B cell (primary cell): ENCODE data around the gene DDHD1. TPM values are rescaled to one million over a fixed set of nuclear protein-coding genes. Genes with fewer than 3 reads are reported as not detected.
A peak's percentile ranks its signal among the peaks of the same experiment; 100 is the strongest.

Experiments
- ATAC-seq: fragments of 200-7000 bp; cut with Tn5 transposase; one replicate; pipeline ENCODE4 v1.10.0; 2021; ENCODE audit warnings: low read depth, mild to moderate bottlenecking, moderate number of reproducible peaks, moderate library complexity
- CTCF ChIA-PET: fragments of 350-600 bp; sonication (Branson Sonifier 250); formaldehyde crosslinking; loops from one replicate; lab custom pipeline; 2021; ENCODE audit warnings: antibody characterized with exemption, inconsistent platforms; lab: Charles Lee
- POLR2A ChIA-PET: fragments of 350-600 bp; sonication (Branson Sonifier 250); formaldehyde crosslinking; loops from one replicate; lab custom pipeline; 2021; ENCODE audit warnings: antibody characterized with exemption; lab: Charles Lee
- DNase-seq: peaks from one replicate; pipeline ENCODE4 v3.0.0; 2013
- H2AFZ ChIP-seq: 2 replicates; pipeline ENCODE4 v1.6.1; 2012; ENCODE audit warnings: mild to moderate bottlenecking, low read depth, low read length; ENCODE audit not compliant: insufficient read depth, poor library complexity, severe bottlenecking
- H3K27ac ChIP-seq, 2 donors: 1 replicate in 1 of 2; 2 replicates in 1 of 2; pipeline ENCODE4 v1.5.1; 2012 to 2013; ENCODE audit warnings: low read length in 2 of 2, mild to moderate bottlenecking in 2 of 2, moderate library complexity in 1 of 2
- H3K27me3 ChIP-seq, 4 experiments: fragments of 200-600 bp in 1 of 4; sonication (generic) in 1 of 4; replicated peaks in 1 of 4; 1 replicate in 2 of 4; 2 replicates in 2 of 4; pipeline versions ENCODE4 v1.6.1 to v1.7.0; 2013 to 2016; ENCODE audit warnings: low read length in 3 of 4, mild to moderate bottlenecking in 2 of 4, mixed read lengths in 1 of 4, moderate library complexity in 1 of 4; ENCODE audit not compliant: insufficient read depth in 4 of 4, control insufficient read depth in 3 of 4; ENCODE audit errors: control extremely low read depth in 1 of 4
- H3K36me3 ChIP-seq, 2 experiments: replicated peaks in 1 of 2; 1 replicate in 1 of 2; 2 replicates in 1 of 2; pipeline versions ENCODE4 v1.6.1 to v1.7.1; 2013; ENCODE audit warnings: low read length in 1 of 2; ENCODE audit not compliant: insufficient read depth in 2 of 2, control insufficient read depth in 1 of 2; ENCODE audit errors: control extremely low read depth in 1 of 2, extremely low read depth in 1 of 2
- H3K4me1 ChIP-seq, 2 donors: fragments of 200-600 bp in 1 of 2; sonication (generic) in 1 of 2; 1 replicate in 1 of 2; 2 replicates in 1 of 2; pipeline versions ENCODE4 v1.5.1 to v1.6.1; 2013 to 2017; ENCODE audit warnings: low read length in 2 of 2; ENCODE audit not compliant: control insufficient read depth in 2 of 2, insufficient read depth in 2 of 2
- H3K4me2 ChIP-seq: replicated peaks from 2 replicates; pipeline ENCODE3; 2012; ENCODE audit warnings: mild to moderate bottlenecking, low read depth, low read length; ENCODE audit not compliant: poor library complexity, severe bottlenecking
- H3K4me3 ChIP-seq, 5 experiments: fragments of 200-600 bp in 1 of 5; sonication (generic) in 1 of 5; 1 replicate in 3 of 5; 2 replicates in 2 of 5; pipeline versions ENCODE4 v1.5.1 to v1.7.0; 2011 to 2016; ENCODE audit warnings: low read length in 4 of 5, mild to moderate bottlenecking in 4 of 5, low read depth in 2 of 5, control low read depth in 1 of 5, moderate library complexity in 1 of 5; ENCODE audit not compliant: insufficient read depth in 1 of 5; ENCODE audit errors: control extremely low read depth in 1 of 5, extremely low read depth in 1 of 5
- H3K79me2 ChIP-seq: fragments of 200-600 bp; sonication (generic); one replicate; pipeline ENCODE4 v1.6.0; 2016; ENCODE audit warnings: low read length; ENCODE audit not compliant: control insufficient read depth, insufficient read depth
- H3K9ac ChIP-seq: fragments of 200-600 bp; sonication (generic); 2 replicates; pipeline ENCODE4 v1.6.1; 2017; ENCODE audit warnings: mild to moderate bottlenecking, low read length, moderate library complexity
- H3K9me3 ChIP-seq, 3 donors: one replicate each; pipeline versions ENCODE4 v1.6.1 to v1.7.1; 2013; ENCODE audit warnings: low read length in 2 of 3; ENCODE audit not compliant: control insufficient read depth in 2 of 3, insufficient read depth in 1 of 3; ENCODE audit errors: control extremely low read depth in 1 of 3
- H4K20me1 ChIP-seq: 2 replicates; pipeline ENCODE4 v1.6.0; 2012; ENCODE audit warnings: mild to moderate bottlenecking, low read length; ENCODE audit not compliant: insufficient read depth, control insufficient read depth, poor library complexity, severe bottlenecking
- H3K27ac Mint-ChIP-seq: one replicate; pipeline ENCODE4 v1.8.0; 2021; ENCODE audit warnings: mixed read lengths
- H3K27me3 Mint-ChIP-seq: one replicate; pipeline ENCODE4 v1.8.0; 2021; ENCODE audit warnings: mixed read lengths
- H3K4me1 Mint-ChIP-seq: one replicate; pipeline ENCODE4 v1.8.0; 2021; ENCODE audit warnings: mixed read lengths
- H3K4me3 Mint-ChIP-seq: one replicate; pipeline ENCODE4 v1.8.0; 2021; ENCODE audit warnings: mixed read lengths
- H3K9me3 Mint-ChIP-seq: one replicate; pipeline ENCODE4 v1.8.0; 2022; ENCODE audit warnings: mixed read lengths; ENCODE audit not compliant: insufficient read depth
- CTCF ChIP-seq: fragments of 200-600 bp; IDR thresholded peaks from one replicate; pipeline ENCODE4 v1.8.0; 2022; ENCODE audit warnings: antibody characterized with exemption, mild to moderate bottlenecking
- EZH2 ChIP-seq: IDR thresholded peaks from 2 replicates; pipeline ENCODE4 v1.6.1; 2012; ENCODE audit warnings: borderline replicate concordance, low read depth, mild to moderate bottlenecking, moderate library complexity, low read length; ENCODE audit not compliant: insufficient read depth, poor library complexity, severe bottlenecking
- WGBS: methylation state at CpG from one replicate; pipeline ENCODE4 v1.1.5; 2013; ENCODE audit warnings: missing lambda C conversion rate; ENCODE audit not compliant: insufficient coverage; 5-methylcytosine and 5-hydroxymethylcytosine counted together
- intact Hi-C: fragments of 100-400 bp; cut with micrococcal nuclease; formaldehyde crosslinking; loops from one replicate; pipeline ENCODE4 v1.10.0; 2022
- polyA plus RNA-seq: library from polyadenylated mRNA; depleted of rRNA; stranded (reverse); fragments of >200 nt; gene quantifications from 2 replicates; pipeline ENCODE4 v1.2.3, GENCODE V29; 2012
- total RNA-seq, 2 donors: library from RNA; stranded (reverse); fragments of 120-200 nt in 1 of 2; gene quantifications; 1 replicate in 1 of 2; 2 replicates in 1 of 2; pipeline versions ENCODE4 v1.2.3 to v1.2.4, GENCODE V29; 2013 to 2022

The DDHD1 gene
- total and polyA plus RNA-seq, 2 donors (not counting 1 experiment from before 2014, with no cell fraction given): 7.1 to 75.4 TPM

- H3K27me3 Mint-ChIP-seq: no peaks in the 10 kb centered on the region
- ATAC-seq: no peak
- no peaks in the 10 kb centered on the region for H3K9me3 Mint-ChIP-seq
- peaks cover 61% of the 10 kb centered on the region for H3K4me1 Mint-ChIP-seq
- H3K4me3 ChIP-seq: no peak overlapping the region
- H3K4me3 Mint-ChIP-seq: peak overlapping the region; percentile 72
- H3K27ac ChIP-seq: no peak overlapping the region
- no peak overlapping the region for H2AFZ ChIP-seq
- no peak overlapping the region for H3K9ac ChIP-seq
- CTCF ChIA-PET: no interaction called here
- peaks cover 34 to 51% of the 10 kb centered on the region in 2 donors for H3K4me1 ChIP-seq
- no peak for TF ChIP-seq EZH2
- no peak for TF ChIP-seq CTCF
- peak overlapping the region; percentile 62 for H3K4me2 ChIP-seq
- no peak overlapping the region for H3K27ac Mint-ChIP-seq
- no peak for DNase-seq
- intact Hi-C loops: no loop called here
- no peaks in the 10 kb centered on the region for H3K27me3 ChIP-seq
- H3K36me3 ChIP-seq: no peaks in the 10 kb centered on the region
- no CpG with 5 or more reads among the region's 2 CpGs for WGBS
- peaks cover 97% of the 10 kb centered on the region for H3K79me2 ChIP-seq
- peaks cover 0 to 5% (median 4%) of the 10 kb centered on the region in 3 donors for H3K9me3 ChIP-seq
- peaks cover 61% of the 10 kb centered on the region for H4K20me1 ChIP-seq
- POLR2A ChIA-PET: no interaction called here
These were observed 5.2 kb downstream of the DDHD1 start for GRCh38 chr14:53147893-53148292.

- TF ChIP-seq CTCF: no peak
- no peak for TF ChIP-seq EZH2
- H3K9me3 ChIP-seq: peaks cover 1 to 7% (median 3%) of the 10 kb centered on the region in 3 donors
- peaks cover 68% of the 10 kb centered on the region for H4K20me1 ChIP-seq
- H3K4me3 ChIP-seq: no peak overlapping the region
- no peaks in the 10 kb centered on the region for H3K27me3 Mint-ChIP-seq
- H3K9me3 Mint-ChIP-seq: peaks cover 3% of the 10 kb centered on the region
- no peaks in the 10 kb centered on the region for H3K36me3 ChIP-seq
- peak overlapping the region; percentile 31 for H3K9ac ChIP-seq
- peaks cover 34 to 51% of the 10 kb centered on the region in 2 donors for H3K4me1 ChIP-seq
- peak overlapping the region; percentile 62 for H3K4me2 ChIP-seq
- ChIA-PET POLR2A (no interaction called here), CTCF (no interaction called here)
- H3K4me3 Mint-ChIP-seq: peak overlapping the region; percentile 72
- intact Hi-C loops: no loop called here
- DNase-seq (peak; percentile 49), ATAC-seq (no peak)
- no CpG with 5 or more reads among the region's 2 CpGs for WGBS
- H2AFZ ChIP-seq: no peak overlapping the region
- H3K27ac Mint-ChIP-seq: peak overlapping the region; percentile 80
- peaks cover 63% of the 10 kb centered on the region for H3K4me1 Mint-ChIP-seq
- H3K27ac ChIP-seq: peak overlapping the region; percentile 11 to 40
- no peaks in the 10 kb centered on the region for H3K27me3 ChIP-seq
- H3K79me2 ChIP-seq: peaks cover 100% of the 10 kb centered on the region
These were observed 5.9 kb downstream of the DDHD1 start for GRCh38 chr14:53147208-53147607.
